Endodermal cell (in vitro differentiated cells): ENCODE results near the gene NUDT21. TPM values are rescaled to one million over a fixed set of nuclear protein-coding genes. Genes with fewer than 3 reads are reported as not detected.

Source experiments
- DNase-seq: peaks from one replicate; pipeline ENCODE4 v3.0.0-alpha.2; 2017
- H3K27ac ChIP-seq: 2 replicates; pipeline ENCODE4 v1.5.1; 2013; ENCODE audit warnings: mild to moderate bottlenecking, low read depth, low read length, moderate library complexity
- H3K27me3 ChIP-seq: 2 replicates; pipeline ENCODE4 v1.6.1; 2013; ENCODE audit warnings: mild to moderate bottlenecking, low read length, moderate library complexity; ENCODE audit not compliant: insufficient read depth, control insufficient read depth, poor library complexity, severe bottlenecking
- H3K36me3 ChIP-seq: 2 replicates; pipeline ENCODE4 v1.7.0; 2013; ENCODE audit warnings: mild to moderate bottlenecking, low read length, moderate library complexity; ENCODE audit not compliant: control insufficient read depth, insufficient read depth
- H3K4me1 ChIP-seq: one replicate; pipeline ENCODE4 v1.7.0; 2013; ENCODE audit warnings: low read length; ENCODE audit not compliant: control insufficient read depth, insufficient read depth
- H3K4me3 ChIP-seq: 2 replicates; pipeline ENCODE4 v1.5.1; 2013; ENCODE audit warnings: mild to moderate bottlenecking, low read length, moderate library complexity
- H3K9ac ChIP-seq: 2 replicates; pipeline ENCODE4 v1.6.1; 2013; ENCODE audit warnings: mild to moderate bottlenecking, low read length, moderate library complexity; ENCODE audit not compliant: poor library complexity, severe bottlenecking; ENCODE audit errors: extremely low read depth
- H3K9me3 ChIP-seq: 2 replicates; pipeline ENCODE4 v1.6.1; 2013; ENCODE audit warnings: mild to moderate bottlenecking, low read length, moderate library complexity; ENCODE audit not compliant: control insufficient read depth
- H3K27ac Mint-ChIP-seq: 2 replicates; pipeline ENCODE4 v1.8.0; 2020; ENCODE audit warnings: mixed read lengths
- H3K27me3 Mint-ChIP-seq: 2 replicates; pipeline ENCODE4 v1.8.0; 2021; ENCODE audit warnings: mild to moderate bottlenecking, mixed read lengths; ENCODE audit not compliant: insufficient read depth
- H3K36me3 Mint-ChIP-seq: 2 replicates; pipeline ENCODE4 v1.8.0; 2020; ENCODE audit warnings: low read depth, mixed read lengths
- H3K4me1 Mint-ChIP-seq: 2 replicates; pipeline ENCODE4 v1.8.0; 2020; ENCODE audit warnings: mixed read lengths
- H3K4me3 Mint-ChIP-seq: 2 replicates; pipeline ENCODE4 v1.8.0; 2020; ENCODE audit warnings: mild to moderate bottlenecking, moderate library complexity, mixed read lengths
- H3K9me3 Mint-ChIP-seq: 2 replicates; pipeline ENCODE4 v1.8.0; 2020; ENCODE audit warnings: mild to moderate bottlenecking, mixed read lengths
- CTCF ChIP-seq: fragments of 200-600 bp; sonication (generic); conservative IDR thresholded peaks from 2 replicates; pipeline ENCODE4 v1.5.0; 2021; ENCODE audit warnings: antibody characterized with exemption, mild to moderate bottlenecking
- WGBS, 2 experiments: methylation state at CpG; one replicate each; pipeline versions ENCODE4 v1.1.5 to v1.1.7; 2013; ENCODE audit warnings: missing lambda C conversion rate in 2 of 2, mixed read lengths in 1 of 2; ENCODE audit not compliant: insufficient coverage in 1 of 2, insufficient read length in 1 of 2; 5-methylcytosine and 5-hydroxymethylcytosine counted together
- total RNA-seq, 2 donors: library from RNA; stranded (reverse); fragmentation: NEBNext Ultra II Directional in 1 of 2; extraction: Animal tissue kit (Norgen Biotek cat#: 25700) in 1 of 2; gene quantifications; 2 replicates in 1 of 2; 3 replicates in 1 of 2; pipeline ENCODE4 v1.2.1, GENCODE V29; 2021

Gene NUDT21
- total RNA-seq, 2 donors from 2014 or later = 177 to 185 TPM

GRCh38 chr16:56417138-56417537 is 34.0 kb downstream of the NUDT21 start:
- H3K9me3 Mint-ChIP-seq = no peaks in the 10 kb centered on the region
- Histone ChIP-seq H3K27me3 (no peaks in the 10 kb centered on the region), H3K36me3 (peaks cover 19% of the 10 kb centered on the region), H3K4me3 (no peak overlapping the region), H3K4me1 (no peaks in the 10 kb centered on the region), H3K9ac (no peak overlapping the region), H3K9me3 (no peaks in the 10 kb centered on the region), H3K27ac (no peak overlapping the region)
- no peak for DNase-seq
- no peak for TF ChIP-seq CTCF
- WGBS, 2 experiments = 100% methylated on average over 3 of the region's 4 CpGs; no CpG with 5 or more reads in 1 of the 2 experiments
- H3K4me1 Mint-ChIP-seq = peaks cover 32% of the 10 kb centered on the region
- no peak overlapping the region for H3K4me3 Mint-ChIP-seq
- H3K27ac Mint-ChIP-seq = no peak overlapping the region
- H3K36me3 Mint-ChIP-seq = peaks cover 15% of the 10 kb centered on the region
- no peaks in the 10 kb centered on the region for H3K27me3 Mint-ChIP-seq

- H3K27me3 Mint-ChIP-seq = no peaks in the 10 kb centered on the region
- H3K4me1 Mint-ChIP-seq = peaks cover 24% of the 10 kb centered on the region
- H3K4me3 Mint-ChIP-seq = no peak overlapping the region
- no peak overlapping the region for H3K27ac ChIP-seq
- H3K4me1 ChIP-seq = no peaks in the 10 kb centered on the region
- H3K27me3 ChIP-seq = no peaks in the 10 kb centered on the region
- H3K4me3 ChIP-seq = no peak overlapping the region
- peaks cover 28% of the 10 kb centered on the region for H3K36me3 Mint-ChIP-seq
- DNase-seq = no peak
- no peak overlapping the region for H3K27ac Mint-ChIP-seq
- no peaks in the 10 kb centered on the region for H3K9me3 ChIP-seq
- no peak overlapping the region for H3K9ac ChIP-seq
- peaks cover 32% of the 10 kb centered on the region for H3K36me3 ChIP-seq
- TF ChIP-seq CTCF = no peak
- WGBS, 2 experiments = 100% methylated on average over 4 of the region's 4 CpGs; no CpG with 5 or more reads in 1 of the 2 experiments
- H3K9me3 Mint-ChIP-seq = no peaks in the 10 kb centered on the region
Measured at GRCh38 chr16:56415875-56416274, 35.3 kb downstream of the NUDT21 start.

- no peak for DNase-seq
- Mint-ChIP-seq H3K9me3 (no peaks in the 10 kb centered on the region), H3K4me1 (peaks cover 16% of the 10 kb centered on the region), H3K27ac (peak overlapping the region; percentile 8), H3K27me3 (no peaks in the 10 kb centered on the region), H3K36me3 (peaks cover 40% of the 10 kb centered on the region), H3K4me3 (no peak overlapping the region)
- Histone ChIP-seq H3K4me1 (no peaks in the 10 kb centered on the region), H3K27me3 (no peaks in the 10 kb centered on the region), H3K9ac (no peak overlapping the region), H3K27ac (no peak overlapping the region), H3K36me3 (peaks cover 44% of the 10 kb centered on the region), H3K9me3 (no peaks in the 10 kb centered on the region), H3K4me3 (no peak overlapping the region)
- 91 to 100% methylated on average over 2 to 5 of the region's 5 CpGs for WGBS, 2 experiments
- no peak for TF ChIP-seq CTCF
Measured at GRCh38 chr16:56414366-56414765, 36.8 kb downstream of the NUDT21 start.
